Astrocyte (in vitro differentiated cells and primary cell): ENCODE data around the gene LYL1.

ENCODE experiments used
- EZH2 ChIP-seq: IDR thresholded peaks from 2 replicates; pipeline ENCODE4 v1.6.1; 2012; ENCODE audit warnings: mild to moderate bottlenecking, low read length, inconsistent platforms; ENCODE audit not compliant: insufficient read depth
- TF ChIP-seq, protein P1 (sequence below): IDR thresholded peaks from 2 replicates; pipeline ENCODE4 v1.5.1; 2011; ENCODE audit warnings: low read depth, mild to moderate bottlenecking, inconsistent platforms, low read length, moderate library complexity; ENCODE audit not compliant: insufficient read depth

DNA sequence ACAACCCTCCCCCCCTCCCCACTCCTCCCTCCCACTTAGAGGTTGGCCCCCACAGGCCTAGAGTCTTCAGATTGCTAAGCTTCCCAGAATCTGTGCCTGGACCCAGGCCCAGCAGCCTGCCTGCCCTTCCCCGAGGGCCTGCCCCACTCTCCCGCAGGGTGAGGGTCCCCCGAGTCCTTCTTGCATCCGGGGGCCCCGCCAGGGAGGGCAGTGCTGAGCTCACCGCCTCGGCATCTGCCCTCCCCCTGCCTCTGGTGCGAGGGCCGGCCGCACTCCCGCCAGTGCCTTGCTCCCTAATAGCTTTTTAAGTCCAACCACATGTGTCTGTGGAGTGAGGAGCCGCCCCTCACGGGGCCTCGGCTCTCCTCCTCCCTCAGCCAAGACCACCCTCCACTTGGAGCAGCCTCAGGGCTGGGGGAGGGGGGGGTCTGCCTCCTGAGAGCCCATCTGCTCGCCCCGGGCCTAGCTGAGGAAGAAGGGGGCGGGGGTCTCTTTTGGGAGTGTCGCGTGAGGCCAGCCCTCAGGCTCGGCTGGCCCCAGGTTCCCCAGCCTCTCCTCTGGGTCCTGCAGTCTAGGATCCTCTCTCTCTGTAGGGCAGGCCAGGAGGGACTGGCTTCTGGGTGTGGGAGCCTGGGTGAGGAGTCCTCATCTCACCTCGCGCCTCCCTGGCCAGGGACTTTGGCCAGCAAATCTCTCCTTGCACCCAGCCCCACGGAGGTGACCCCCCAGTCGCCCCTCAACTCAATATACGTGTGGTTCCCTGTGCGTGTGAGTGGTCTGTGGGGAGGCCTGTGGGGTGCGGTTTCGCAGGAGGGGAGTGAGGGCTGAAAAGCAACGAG lies 47.2 kb downstream of the LYL1 start:
- TF ChIP-seq, protein P1, sequence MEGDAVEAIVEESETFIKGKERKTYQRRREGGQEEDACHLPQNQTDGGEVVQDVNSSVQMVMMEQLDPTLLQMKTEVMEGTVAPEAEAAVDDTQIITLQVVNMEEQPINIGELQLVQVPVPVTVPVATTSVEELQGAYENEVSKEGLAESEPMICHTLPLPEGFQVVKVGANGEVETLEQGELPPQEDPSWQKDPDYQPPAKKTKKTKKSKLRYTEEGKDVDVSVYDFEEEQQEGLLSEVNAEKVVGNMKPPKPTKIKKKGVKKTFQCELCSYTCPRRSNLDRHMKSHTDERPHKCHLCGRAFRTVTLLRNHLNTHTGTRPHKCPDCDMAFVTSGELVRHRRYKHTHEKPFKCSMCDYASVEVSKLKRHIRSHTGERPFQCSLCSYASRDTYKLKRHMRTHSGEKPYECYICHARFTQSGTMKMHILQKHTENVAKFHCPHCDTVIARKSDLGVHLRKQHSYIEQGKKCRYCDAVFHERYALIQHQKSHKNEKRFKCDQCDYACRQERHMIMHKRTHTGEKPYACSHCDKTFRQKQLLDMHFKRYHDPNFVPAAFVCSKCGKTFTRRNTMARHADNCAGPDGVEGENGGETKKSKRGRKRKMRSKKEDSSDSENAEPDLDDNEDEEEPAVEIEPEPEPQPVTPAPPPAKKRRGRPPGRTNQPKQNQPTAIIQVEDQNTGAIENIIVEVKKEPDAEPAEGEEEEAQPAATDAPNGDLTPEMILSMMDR = no peak
- TF ChIP-seq EZH2 = no peak
